Activated CD4-positive, alpha-beta T cell treated with anti-CD3 and anti-CD28 coated beads, Interleukin-2, Interleukin-4, amounts not matched to agents 100 ng/mL and 50 ng/mL, durations not matched to agents 16 hours and 8 hours (primary cell): Measurements from ENCODE around the gene NIPAL3.
A peak's percentile ranks its signal among the peaks of the same experiment; 100 is the strongest.
"Not testable (repeated sequence)": the region's sequence is repeated elsewhere in the genome, so short reads cannot be mapped to it uniquely, and the experiment has no call there.

Experiments
- DNase-seq: peaks from one replicate; pipeline ENCODE4 v3.0.0-alpha.2; 2020; ENCODE audit warnings: low spot score

NIPAL3 gene

DNA sequence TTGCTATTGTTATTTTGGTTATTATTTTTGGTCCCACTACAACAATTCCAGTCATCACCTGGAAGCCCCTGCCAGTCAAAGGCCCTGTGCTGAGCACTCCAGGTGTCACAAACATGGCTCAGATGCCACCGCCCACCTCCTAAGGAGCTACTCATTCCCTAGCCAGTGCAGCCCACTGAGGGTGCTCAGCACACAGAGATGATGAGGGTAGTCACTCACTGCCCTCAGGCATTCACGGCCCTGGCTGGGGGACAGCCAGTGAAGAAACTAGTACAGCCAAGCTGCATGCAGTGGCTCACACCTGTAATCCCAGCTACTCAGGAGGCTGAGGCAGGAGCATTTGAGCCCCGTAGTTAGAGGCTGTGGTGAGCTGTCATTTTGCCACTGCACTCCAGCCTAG is 42.3 kb downstream of the NIPAL3 start:
- DNase-seq, result no peak

DNA sequence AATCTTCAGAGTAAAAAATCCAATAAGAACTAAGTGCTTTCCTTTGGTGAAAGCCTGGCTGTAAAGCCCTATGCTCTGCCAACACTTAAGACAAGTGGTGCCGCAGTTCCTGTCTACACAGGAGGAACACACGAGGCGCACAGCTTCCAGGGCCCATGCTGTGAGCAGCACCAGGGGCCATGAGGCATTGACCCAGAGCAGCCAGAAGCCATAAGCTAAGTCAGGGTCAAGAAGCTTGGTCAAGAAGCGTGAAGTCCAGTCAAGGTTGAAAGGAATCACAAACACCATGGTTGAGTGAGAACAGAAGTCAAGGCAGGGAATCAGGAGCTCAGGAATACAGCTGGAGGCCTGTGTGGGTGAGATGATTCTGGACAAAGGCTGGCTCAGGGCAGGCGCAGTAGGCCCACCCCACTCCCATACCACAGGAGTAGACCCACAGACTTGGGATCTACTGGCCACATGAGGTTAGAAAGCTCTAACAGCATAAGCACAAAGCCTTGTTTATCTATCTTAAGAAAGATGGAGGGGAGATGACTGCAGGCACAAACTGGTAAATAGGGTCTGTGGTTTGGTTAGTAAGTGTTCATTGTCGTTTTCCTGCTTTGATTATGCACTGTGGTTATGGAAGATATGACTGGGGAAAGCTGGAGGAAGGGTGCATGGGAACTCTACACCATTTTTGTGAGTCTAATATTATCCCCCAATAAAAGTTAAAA is 44.1 kb downstream of the NIPAL3 start:
- DNase-seq, result no peak

DNA sequence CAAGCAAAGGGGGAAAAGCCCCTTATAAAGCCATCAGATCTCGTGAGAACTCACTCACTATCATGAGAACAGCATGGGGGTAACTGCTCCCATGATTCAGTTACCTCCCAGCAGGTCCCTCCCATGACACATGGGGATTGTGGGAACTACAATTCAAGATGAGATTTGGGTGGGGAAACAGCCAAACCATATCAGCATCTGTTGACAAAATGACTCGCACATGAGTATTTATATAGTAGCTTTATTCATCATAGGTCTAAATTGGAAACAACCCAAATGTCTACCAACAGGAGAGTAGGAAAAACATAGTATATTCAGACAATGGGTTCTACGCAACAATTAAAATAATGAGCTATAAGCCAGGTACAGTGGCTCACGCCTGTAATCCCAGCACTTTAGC is 46.5 kb downstream of the NIPAL3 start:
- DNase-seq, result not testable (repeated sequence)

DNA sequence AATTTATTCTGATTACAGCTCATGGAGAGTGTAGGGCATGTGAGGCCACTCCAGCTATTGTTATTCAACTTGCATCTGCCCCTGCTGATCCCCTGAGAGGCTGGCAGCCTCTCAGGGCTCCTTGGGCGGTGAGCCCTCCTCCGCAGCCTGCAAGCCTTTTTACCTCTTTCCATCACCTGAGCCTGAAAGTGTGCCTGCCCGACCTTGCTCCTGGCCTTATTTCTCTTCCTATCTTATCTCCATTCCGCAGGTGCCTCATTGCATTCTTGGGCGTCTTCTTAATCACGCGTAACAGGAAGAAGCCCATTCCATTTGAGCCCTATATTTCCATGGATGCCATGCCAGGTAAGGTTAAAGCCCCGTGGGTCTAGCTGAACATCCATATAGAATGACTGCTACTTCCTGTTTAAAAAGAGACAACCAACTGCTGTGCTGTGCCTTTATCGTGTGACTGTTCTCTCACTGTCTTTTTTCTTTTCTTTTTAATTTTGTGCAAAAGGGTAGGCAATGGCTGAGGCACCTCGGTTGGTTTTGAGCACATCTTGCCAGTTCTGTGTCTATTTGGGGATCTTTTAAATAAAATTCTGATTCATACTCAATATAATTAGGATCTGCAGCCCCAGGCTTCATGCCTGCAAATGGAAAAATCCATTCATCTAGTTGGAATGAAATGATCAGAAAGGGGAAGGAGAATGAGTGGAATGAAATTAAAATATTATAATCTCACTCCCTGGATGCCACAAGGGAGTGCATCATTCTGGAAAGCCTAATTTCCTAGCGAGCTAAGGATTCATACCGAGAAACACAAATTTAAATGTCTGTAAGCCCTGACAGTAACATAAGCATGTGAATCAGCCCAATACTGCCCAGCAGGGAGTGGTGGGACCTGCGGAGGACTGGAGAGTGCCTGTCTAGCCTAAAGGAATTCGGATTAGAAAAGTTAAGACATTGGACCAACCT is 48.5 kb downstream of the NIPAL3 start:
- no peak for DNase-seq

DNA sequence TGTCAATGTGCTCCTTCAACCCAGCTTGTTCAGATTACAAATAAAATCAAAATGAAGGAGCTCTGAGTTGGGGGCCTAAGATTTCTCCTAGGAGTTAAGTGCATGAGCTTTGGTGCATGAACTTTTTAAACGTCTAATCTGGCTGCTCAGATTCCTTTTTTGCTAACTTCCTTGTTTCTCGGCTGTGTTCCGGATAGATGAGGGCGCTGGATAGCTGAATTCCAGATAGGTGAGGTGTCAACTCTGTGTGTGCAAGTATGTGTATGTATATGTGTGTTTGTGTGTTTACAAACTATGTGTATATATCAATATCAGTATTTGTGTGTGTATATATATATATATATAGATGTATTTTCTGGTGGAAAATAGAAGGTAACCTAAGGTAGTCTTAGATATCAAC is 49.5 kb downstream of the NIPAL3 start:
- no peak for DNase-seq

DNA sequence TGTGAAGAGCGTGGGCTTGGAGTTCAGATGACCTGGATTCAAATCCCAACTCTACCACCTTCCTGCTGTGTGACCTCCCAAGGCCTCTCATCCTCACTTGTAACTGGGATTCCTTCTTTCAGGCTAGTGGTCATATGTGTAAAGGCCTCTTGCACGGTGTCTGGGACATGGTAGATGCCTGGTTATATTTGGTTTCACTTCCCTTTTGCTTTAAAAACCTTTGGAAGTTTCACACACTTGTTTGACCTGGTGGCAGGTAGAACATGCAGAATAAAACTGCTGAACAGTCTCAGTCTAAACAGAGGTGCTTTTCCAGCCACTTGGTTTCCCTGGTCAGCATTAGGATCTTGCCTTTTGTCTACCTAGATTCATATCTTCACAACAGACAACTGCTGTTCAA is 50.0 kb downstream of the NIPAL3 start:
- DNase-seq, result no peak

DNA sequence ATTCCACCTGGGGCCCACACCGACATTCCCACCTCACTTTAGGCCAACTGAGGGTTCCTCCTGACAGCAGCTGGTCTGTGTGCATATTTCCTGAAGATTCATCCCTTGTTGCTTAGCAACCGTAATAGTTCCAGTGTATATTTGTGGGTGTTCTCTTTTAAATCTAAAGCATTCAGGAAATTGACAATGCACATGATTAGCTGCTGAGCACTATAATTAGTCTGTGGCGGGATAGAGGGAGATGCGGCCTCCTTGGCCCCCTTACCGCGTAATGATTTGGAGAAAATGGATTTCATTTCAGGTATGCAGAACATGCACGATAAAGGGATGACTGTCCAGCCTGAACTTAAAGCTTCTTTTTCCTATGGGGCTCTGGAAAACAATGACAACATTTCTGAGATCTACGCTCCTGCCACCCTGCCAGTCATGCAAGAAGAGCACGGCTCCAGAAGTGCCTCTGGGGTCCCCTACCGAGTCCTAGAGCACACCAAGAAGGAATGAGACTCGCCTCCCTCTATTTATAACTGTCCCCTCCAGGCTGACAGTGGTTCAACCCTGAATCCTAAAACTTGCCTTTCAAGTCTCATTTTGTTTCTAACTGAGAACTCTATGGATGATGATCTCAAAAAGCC is 53.2 kb downstream of the NIPAL3 start:
- no peak for DNase-seq

DNA sequence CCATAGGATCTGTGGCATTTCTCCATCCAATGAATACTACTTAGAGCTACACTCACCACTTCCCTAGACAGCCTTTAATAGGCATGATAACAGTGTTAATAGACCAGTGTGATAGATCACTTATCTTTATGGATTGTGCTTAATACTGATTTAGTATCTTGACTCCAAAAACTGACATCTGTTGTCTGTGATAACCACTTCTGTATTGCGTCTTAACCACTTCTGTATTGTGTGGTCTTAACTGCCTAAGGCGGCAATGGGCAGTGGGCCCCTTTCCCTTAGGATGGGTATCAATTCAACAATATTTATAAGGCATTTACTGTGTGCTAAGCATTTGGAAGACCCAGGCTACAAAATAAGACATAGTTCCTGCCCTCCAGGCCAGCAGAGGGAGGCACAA is 55.0 kb downstream of the NIPAL3 start:
- DNase-seq, result no peak

DNA sequence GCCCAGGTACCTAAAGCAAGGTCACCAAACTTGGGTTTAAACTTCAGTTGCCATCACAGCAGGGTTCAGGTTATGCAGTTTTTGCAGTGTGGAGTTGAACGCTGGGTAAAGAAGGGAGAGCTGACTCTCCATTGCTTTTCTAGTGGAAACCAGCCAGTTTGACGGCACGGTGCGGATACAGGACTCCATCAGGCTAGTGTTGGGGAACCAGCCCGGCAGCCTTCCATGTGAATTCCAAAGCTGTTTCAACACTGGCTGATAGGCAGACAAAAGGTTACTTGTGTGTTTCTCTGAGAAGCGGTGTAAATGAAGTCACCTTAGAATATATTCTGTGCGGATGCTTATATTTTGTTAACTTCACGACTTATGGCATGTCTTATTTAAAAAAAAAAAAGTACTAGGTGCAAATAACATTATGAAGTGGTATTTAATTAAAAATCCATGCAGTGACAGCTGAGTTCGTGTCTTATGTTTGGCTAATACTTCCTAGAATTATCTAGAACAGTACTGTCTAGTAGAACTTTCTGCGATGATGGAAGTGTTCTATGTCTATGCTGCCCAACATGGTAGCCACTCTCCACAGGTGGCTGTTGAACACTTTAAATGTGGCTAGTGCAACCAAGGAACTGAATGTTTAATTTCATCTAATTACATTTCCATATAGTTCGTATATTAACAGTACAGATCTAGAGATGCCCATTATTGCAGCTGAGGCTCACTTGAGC is 57.1 kb downstream of the NIPAL3 start:
- no peak for DNase-seq

DNA sequence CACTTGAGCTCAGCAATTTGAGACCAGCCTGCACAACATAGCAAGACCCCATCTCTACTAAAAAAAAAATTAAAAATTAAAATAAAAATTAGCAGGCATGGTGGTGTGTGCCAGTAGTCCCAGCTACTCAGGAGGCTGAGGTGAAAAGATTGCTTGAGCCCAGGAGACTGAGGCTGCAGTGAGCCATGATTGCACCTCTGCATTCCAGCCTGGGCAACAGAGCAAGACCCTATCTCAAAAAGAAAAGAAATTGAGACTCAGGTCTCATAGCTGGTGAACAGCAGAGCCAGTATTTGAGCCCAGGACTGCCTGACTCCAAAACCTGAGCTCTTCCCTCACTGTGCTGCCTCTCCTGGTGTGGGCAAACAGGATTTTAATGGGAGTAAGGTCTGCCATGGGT is 58.6 kb downstream of the NIPAL3 start:
- DNase-seq, result no peak

DNA sequence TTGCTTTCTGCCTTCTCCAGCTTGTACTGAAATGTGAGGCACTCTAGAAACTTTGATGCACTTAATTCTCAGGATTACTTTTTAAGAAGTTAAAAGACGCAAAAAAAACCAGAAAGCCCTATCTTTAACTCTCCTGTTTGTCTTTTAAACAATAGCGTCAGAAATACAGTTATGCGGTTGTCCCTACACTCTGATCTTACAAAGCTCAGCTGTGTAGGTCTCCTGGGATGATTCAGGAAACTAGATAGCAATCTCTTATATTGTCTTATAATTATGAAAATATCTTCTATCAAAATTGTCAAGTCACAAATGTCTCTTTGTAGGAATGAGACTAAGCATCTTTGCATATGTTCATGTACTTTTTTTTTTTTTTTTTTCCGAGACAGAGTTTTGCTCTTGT is 60.1 kb downstream of the NIPAL3 start:
- DNase-seq, result no peak

DNA sequence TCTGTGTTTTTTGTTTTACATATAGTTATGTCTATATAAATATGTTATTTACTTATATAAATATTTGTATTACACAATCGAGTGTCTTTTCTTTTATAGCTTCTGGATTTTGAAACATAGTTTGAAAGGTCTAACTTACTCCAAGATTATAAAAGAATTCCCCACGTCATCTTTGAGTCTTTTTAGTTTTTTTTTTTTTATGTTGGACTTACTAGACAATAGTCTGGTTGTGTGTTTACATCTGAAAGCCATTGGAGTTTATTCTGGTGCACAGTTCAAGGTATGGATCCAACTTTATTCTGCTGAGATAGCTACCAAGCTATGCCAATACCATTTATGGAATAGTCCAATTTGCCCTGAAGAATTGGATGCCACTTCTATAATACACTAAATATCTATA is 61.0 kb downstream of the NIPAL3 start:
- DNase-seq, result no peak

DNA sequence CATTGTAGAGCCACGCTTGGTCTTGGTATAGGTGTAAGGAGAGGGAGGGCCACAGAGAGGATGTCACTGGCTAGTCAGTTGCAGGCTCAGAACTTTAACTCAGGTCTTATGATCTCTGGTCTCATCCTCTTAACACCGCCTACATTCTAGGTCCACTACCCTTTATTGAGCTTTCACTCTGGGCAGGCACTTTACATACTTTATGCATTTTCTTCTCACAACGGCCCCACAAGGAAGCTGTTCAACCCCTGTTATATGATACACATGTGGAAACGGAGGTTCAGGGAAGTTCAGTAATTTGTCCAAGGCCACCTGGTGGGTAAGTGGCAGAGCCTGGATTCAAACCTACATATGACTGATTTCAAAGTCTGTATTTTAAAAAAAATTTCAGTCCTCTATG is 61.7 kb downstream of the NIPAL3 start:
- no peak for DNase-seq

DNA sequence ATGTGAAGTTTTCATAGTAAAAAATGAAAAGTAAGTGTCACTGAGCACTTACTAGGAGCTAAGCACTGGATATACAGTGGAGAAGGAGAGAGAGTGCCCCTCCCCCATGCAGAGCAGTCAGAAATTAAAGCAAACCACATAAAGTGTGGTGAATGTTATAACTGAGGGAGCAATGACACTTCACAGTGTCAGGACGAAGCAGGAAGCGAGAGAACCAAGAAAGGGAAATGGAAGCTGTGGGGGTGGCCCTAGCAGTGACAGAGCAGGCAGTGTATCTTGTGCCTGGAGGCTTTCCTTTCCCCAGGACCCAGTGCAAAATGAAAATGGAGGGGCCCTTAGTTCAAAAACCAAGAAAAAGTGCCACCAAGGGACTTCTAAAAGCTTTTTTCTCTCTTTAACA is 65.5 kb downstream of the NIPAL3 start:
- peak; percentile 64 for DNase-seq

DNA sequence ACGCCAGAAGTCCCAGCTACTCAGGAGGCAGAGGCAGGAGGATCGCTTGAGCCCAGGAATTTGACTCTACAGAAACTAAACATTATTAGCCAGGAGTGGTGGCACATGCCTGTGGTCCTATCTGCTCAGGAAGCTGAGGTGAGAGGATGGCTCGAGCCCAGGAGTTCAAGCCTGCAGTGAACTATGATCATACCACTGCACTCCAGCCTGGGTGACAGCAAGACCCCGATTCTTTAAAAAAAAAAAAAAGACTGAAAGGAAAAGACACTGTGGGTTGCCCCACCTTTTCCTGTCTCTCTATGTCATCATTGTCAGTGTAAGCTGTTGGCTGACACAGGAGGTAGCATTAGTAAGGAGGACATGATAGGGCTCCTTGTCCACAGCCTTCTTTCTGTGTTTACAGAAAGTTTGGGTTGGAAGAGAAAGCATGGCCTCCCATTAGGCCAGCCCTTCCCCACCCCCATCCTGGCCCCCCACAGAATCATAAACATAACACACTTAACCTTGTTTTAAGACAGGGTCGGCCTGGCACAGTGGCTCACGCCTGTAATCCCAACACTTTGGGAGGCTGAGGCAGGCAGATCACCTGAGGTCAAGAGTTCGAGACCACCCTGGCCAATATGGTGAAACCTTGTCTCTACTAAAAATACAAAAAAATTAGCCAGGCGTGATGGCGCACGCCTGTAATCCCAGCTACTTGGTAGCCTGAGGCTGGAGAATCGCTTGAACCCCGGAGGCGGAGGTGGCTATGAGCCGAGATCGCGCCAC is 66.4 kb downstream of the NIPAL3 start:
- peak; percentile 52 for DNase-seq

DNA sequence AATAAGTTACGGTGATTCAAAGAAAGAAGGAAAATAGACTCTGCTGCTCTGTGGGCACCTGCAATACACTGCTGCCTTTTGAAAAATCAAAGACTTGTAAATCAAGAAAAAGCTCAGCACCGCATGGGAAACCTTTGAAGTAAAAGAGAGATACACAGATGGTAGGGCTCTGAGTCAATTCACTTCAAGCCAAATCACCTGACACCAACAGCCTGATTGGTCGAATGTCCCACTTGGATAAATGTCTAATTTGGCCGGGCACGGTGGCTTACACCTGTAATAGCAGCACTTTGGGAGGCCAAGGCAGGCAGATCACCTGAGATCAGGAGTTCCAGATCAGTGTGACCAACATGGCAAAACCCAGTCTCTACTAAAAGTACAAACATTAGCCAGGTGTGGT is 67.8 kb downstream of the NIPAL3 start:
- no peak for DNase-seq

DNA sequence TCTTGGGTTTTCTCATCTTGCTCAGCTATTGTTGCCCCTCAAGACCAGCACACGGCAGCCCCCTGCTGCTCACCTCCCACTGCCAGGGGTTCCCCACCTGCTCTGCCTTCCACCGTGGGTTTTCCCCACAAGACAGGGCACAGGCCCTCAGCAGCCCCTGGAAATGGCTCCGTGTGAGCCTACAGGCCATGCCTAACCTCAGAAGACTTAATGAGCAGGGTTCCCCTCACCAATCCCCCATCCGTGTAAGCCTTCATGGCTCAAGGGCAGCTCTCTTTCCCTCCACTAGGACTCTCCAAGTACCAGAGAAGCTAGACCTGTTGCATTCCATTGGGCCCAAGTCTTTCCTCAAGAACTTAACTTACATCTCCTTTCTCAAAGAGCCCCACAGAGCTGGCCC is 68.6 kb downstream of the NIPAL3 start:
- no peak for DNase-seq

DNA sequence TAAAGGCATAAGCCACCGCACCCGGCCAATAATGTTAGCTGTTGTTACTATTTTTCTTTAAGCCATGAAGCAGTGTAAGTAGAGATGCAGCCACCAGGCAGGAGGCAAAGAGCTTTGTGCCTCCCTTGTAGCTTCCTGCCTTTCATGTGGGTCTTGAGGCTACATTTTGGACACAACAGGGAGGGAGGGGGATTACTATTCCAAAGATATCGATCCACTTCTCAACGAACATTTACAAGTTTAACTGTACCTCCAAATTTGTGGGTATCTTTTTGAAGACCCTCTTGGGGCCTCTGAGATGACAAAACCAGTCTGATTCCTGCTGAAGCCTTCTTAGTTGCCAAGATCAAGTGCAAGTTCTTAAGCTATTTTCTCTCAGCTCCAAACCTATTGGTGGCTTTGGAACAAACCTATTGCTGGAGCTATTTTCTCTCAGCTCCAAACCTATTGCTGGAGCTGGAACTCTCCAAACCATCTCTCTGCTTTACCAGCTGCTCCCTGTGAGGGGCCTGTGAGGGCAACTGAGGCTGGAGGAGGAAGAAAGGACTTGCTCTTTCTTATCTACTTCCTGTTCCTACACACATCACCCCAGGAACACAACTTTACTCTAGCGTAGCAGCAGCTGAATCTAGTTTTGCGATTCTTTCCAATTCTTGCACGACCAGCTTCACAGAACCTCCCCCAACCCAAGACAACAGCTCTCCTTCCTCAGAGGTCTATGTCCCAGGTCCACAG is 70.9 kb downstream of the NIPAL3 start:
- no peak for DNase-seq

DNA sequence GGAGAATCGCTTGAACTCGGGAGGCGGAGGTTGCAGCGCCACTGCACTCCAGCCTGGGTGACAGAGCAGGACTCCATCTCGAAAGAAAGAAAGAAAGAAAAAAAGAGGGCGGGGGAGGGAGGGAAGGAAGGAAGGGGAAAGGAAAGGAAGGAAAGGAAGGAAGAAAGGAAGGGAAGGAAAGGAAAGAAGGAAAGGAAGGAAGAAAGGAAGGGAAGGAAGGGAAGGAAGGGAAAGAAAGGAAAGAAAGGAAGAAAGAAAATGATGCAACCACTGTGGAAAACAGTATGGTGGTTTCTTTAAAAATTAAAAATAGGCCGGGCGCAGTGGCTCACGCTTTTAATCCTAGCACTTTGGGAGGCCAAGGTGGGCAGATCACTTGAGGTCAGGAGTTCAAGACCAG is 71.9 kb downstream of the NIPAL3 start:
- no peak for DNase-seq

DNA sequence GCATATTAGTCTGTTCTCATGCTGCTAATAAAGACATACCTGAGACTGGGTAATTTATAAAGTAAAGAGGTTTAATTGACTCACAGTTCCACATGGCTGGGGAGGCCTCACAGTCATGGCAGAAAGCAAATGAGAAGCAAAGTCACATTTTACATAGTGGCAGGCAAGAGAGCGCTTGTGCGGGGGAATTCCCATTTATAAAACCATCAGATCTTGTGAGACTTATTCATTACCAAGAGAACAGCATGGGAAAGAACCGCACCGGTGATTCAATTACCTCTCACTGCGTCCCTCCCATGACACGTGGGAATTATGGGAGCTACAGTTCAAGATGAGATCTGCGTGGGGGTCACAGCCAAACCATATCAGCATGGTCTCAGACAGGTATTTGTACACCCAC is 72.6 kb downstream of the NIPAL3 start:
- DNase-seq, result peak; percentile 53

DNA sequence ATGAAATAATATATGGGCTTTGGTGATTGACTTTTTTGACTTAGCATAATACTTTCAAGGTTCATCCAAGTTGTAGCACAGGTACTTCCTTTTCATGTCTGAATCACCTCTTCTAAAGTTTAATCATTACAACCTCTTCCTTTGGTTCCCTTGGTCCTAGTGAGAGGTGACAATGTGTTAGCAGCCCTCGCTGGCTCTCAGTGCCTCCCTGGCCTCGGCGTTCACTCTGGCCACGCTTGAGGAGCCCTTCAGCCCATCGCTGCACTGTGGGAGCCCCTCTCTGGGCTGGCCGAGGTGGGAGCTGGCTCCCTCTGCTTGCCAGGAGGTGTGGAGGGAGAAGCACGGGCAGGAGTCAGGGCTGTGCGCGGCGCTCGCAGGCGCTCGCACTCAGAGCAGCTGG is 74.1 kb downstream of the NIPAL3 start:
- DNase-seq, result no peak
